Trophoblast cell (in vitro differentiated cells and primary cell): ENCODE results near the gene SFSWAP.
"Not testable (repeated sequence)": the region's sequence is repeated elsewhere in the genome, so short reads cannot be mapped to it uniquely, and the experiment has no call there.

Source experiments
- DNase-seq, 2 donors: peaks; one replicate each; pipeline ENCODE4 v3.0.0-alpha.2; 2016
- H2AFZ ChIP-seq: 2 replicates; pipeline ENCODE4 v1.6.1; 2013; ENCODE audit warnings: low read length, moderate library complexity, mild to moderate bottlenecking; ENCODE audit not compliant: insufficient read depth, poor library complexity
- H2AK5ac ChIP-seq: 2 replicates; pipeline ENCODE4 v1.6.1; 2013; ENCODE audit warnings: mild to moderate bottlenecking, low read length
- H2BK120ac ChIP-seq: 2 replicates; pipeline ENCODE4 v1.6.1; 2013; ENCODE audit warnings: low read length, mild to moderate bottlenecking, moderate library complexity; ENCODE audit not compliant: insufficient read depth, poor library complexity
- H2BK12ac ChIP-seq: 2 replicates; pipeline ENCODE4 v1.6.1; 2013; ENCODE audit warnings: mild to moderate bottlenecking, low read length, moderate library complexity
- H2BK5ac ChIP-seq: 2 replicates; pipeline ENCODE4 v1.6.1; 2013; ENCODE audit warnings: low read length, low read depth, moderate library complexity, mild to moderate bottlenecking; ENCODE audit not compliant: poor library complexity
- H3K14ac ChIP-seq: 2 replicates; pipeline ENCODE4 v1.6.1; 2013; ENCODE audit warnings: mild to moderate bottlenecking, low read length
- H3K18ac ChIP-seq: 2 replicates; pipeline ENCODE4 v1.6.1; 2013; ENCODE audit warnings: mild to moderate bottlenecking, low read length
- H3K23ac ChIP-seq: 2 replicates; pipeline ENCODE4 v1.6.1; 2013; ENCODE audit warnings: low read length
- H3K27ac ChIP-seq: 2 replicates; pipeline ENCODE4 v1.5.1; 2013; ENCODE audit warnings: low read depth, mild to moderate bottlenecking, inconsistent platforms, low read length, moderate library complexity
- H3K27me3 ChIP-seq: 2 replicates; pipeline ENCODE4 v1.6.1; 2013; ENCODE audit warnings: inconsistent platforms, mild to moderate bottlenecking, low read length, moderate library complexity; ENCODE audit not compliant: insufficient read depth
- H3K36me3 ChIP-seq, 2 experiments: 1 replicate in 1 of 2; 2 replicates in 1 of 2; pipeline ENCODE4 v1.6.1; 2013; ENCODE audit warnings: low read length in 2 of 2, mild to moderate bottlenecking in 2 of 2, moderate library complexity in 1 of 2; ENCODE audit not compliant: insufficient read depth in 2 of 2, control insufficient read depth in 1 of 2
- H3K4ac ChIP-seq: 2 replicates; pipeline ENCODE4 v1.6.1; 2013; ENCODE audit warnings: low read depth, mild to moderate bottlenecking, low read length, moderate library complexity
- H3K4me1 ChIP-seq, 2 experiments: 1 replicate in 1 of 2; 2 replicates in 1 of 2; pipeline ENCODE4 v1.6.1; 2013; ENCODE audit warnings: low read length in 2 of 2, mild to moderate bottlenecking in 2 of 2, moderate library complexity in 1 of 2; ENCODE audit not compliant: insufficient read depth in 2 of 2, control insufficient read depth in 1 of 2
- H3K4me2 ChIP-seq: 2 replicates; pipeline ENCODE4 v1.6.1; 2013; ENCODE audit warnings: inconsistent platforms, mild to moderate bottlenecking, low read length, moderate library complexity
- H3K4me3 ChIP-seq: 2 replicates; pipeline ENCODE4 v1.5.1; 2013; ENCODE audit warnings: mild to moderate bottlenecking, low read depth, low read length, inconsistent platforms
- H3K79me1 ChIP-seq: one replicate; pipeline ENCODE4 v1.6.1; 2013; ENCODE audit warnings: low read length
- H3K79me2 ChIP-seq: 2 replicates; pipeline ENCODE4 v1.6.1; 2013; ENCODE audit warnings: low read length, mild to moderate bottlenecking; ENCODE audit not compliant: control insufficient read depth, insufficient read depth, poor library complexity
- H3K9ac ChIP-seq: 2 replicates; pipeline ENCODE4 v1.6.1; 2013; ENCODE audit warnings: mild to moderate bottlenecking, low read length
- H3K9me3 ChIP-seq: 2 replicates; pipeline ENCODE4 v1.6.1; 2013; ENCODE audit warnings: low read depth, mild to moderate bottlenecking, control low read depth, inconsistent platforms, low read length; ENCODE audit not compliant: insufficient read depth
- H4K12ac ChIP-seq: 2 replicates; pipeline ENCODE4 v1.6.1; 2013; ENCODE audit warnings: low read depth, mild to moderate bottlenecking, low read length, moderate library complexity
- H4K8ac ChIP-seq: 2 replicates; pipeline ENCODE4 v1.6.1; 2013; ENCODE audit warnings: low read depth, mild to moderate bottlenecking, low read length, moderate library complexity
- H4K91ac ChIP-seq: one replicate; pipeline ENCODE4 v1.6.1; 2013; ENCODE audit warnings: low read depth, mild to moderate bottlenecking, low read length, moderate library complexity
- WGBS: extraction: QIAGEN DNeasy Blood & Tissue Kit; methylation state at CpG from one replicate; pipeline ENCODE4 v1.1.7; 2013; ENCODE audit warnings: missing lambda C conversion rate; ENCODE audit not compliant: insufficient read length, insufficient coverage; ENCODE audit errors: extremely low coverage; 5-methylcytosine and 5-hydroxymethylcytosine counted together

Gene SFSWAP

GRCh38 chr12:131665666-131666065, 45.2 kb upstream of the SFSWAP start:
- H3K4ac ChIP-seq, H3K4me3 ChIP-seq, DNase-seq, H3K79me2 ChIP-seq, H4K8ac ChIP-seq, H2AK5ac ChIP-seq, H3K79me1 ChIP-seq, H3K27ac ChIP-seq, H2BK12ac ChIP-seq, H3K18ac ChIP-seq, H4K12ac ChIP-seq, H3K23ac ChIP-seq, H3K9me3 ChIP-seq, H3K27me3 ChIP-seq, H3K14ac ChIP-seq, H4K91ac ChIP-seq, H3K9ac ChIP-seq, H2AFZ ChIP-seq, H2BK5ac ChIP-seq, H3K4me2 ChIP-seq, H3K4me1 ChIP-seq, H2BK120ac ChIP-seq, H3K36me3 ChIP-seq: not testable (repeated sequence)
- no CpG with 5 or more reads among the region's 17 CpGs for WGBS

GRCh38 chr12:131666486-131666885, 44.4 kb upstream of the SFSWAP start:
- H3K27ac ChIP-seq, H3K4me2 ChIP-seq, H4K91ac ChIP-seq, H4K8ac ChIP-seq, DNase-seq, H2BK120ac ChIP-seq, H3K4me3 ChIP-seq, H4K12ac ChIP-seq, H3K79me2 ChIP-seq, H3K36me3 ChIP-seq, H3K79me1 ChIP-seq, H3K27me3 ChIP-seq, H2BK12ac ChIP-seq, H3K9ac ChIP-seq, H2AK5ac ChIP-seq, H2BK5ac ChIP-seq, H3K4ac ChIP-seq, H2AFZ ChIP-seq, H3K4me1 ChIP-seq, H3K18ac ChIP-seq, H3K23ac ChIP-seq, H3K9me3 ChIP-seq, H3K14ac ChIP-seq: not testable (repeated sequence)
- no CpG with 5 or more reads among the region's 12 CpGs for WGBS

GRCh38 chr12:131666978-131667601, 43.8 kb upstream of the SFSWAP start:
- WGBS, result no CpG with 5 or more reads among the region's 12 CpGs
- not testable (repeated sequence) for H3K23ac ChIP-seq, H2AFZ ChIP-seq, DNase-seq, H4K8ac ChIP-seq, H2BK12ac ChIP-seq, H2BK5ac ChIP-seq, H4K91ac ChIP-seq, H3K79me2 ChIP-seq, H3K79me1 ChIP-seq, H3K36me3 ChIP-seq, H2BK120ac ChIP-seq, H3K27ac ChIP-seq, H3K9me3 ChIP-seq, H3K4ac ChIP-seq, H3K4me2 ChIP-seq, H3K27me3 ChIP-seq, H3K4me3 ChIP-seq, H3K14ac ChIP-seq, H3K4me1 ChIP-seq, H3K18ac ChIP-seq, H2AK5ac ChIP-seq, H3K9ac ChIP-seq
- peak overlapping the region; percentile 18 for H4K12ac ChIP-seq

- Histone ChIP-seq H2AK5ac (no peak overlapping the region), H3K36me3 (no peaks in the 10 kb centered on the region), H3K9me3 (peaks cover 12% of the 10 kb centered on the region), H4K8ac (no peak overlapping the region), H2BK120ac (no peak overlapping the region), H3K14ac (no peak overlapping the region), H4K91ac (no peak overlapping the region), H3K27me3 (no peaks in the 10 kb centered on the region), H3K79me1 (no peaks in the 10 kb centered on the region), H2BK5ac (no peak overlapping the region), H3K4me1 (no peaks in the 10 kb centered on the region), H3K23ac (no peak overlapping the region), H3K4me2 (no peak overlapping the region), H3K79me2 (no peaks in the 10 kb centered on the region), H2BK12ac (no peak overlapping the region), H3K4ac (no peak overlapping the region), H3K18ac (no peak overlapping the region), H2AFZ (no peak overlapping the region), H3K4me3 (no peak overlapping the region), H3K27ac (no peak overlapping the region), H4K12ac (no peak overlapping the region), H3K9ac (no peak overlapping the region)
- no peak for DNase-seq
- no CpG with 5 or more reads among the region's 8 CpGs for WGBS
Observed at GRCh38 chr12:131671276-131671675, 39.6 kb upstream of the SFSWAP start.
